GM06990 (cell line): ENCODE data around the gene FAM32A.

Experiments used
- DNase-seq: peaks from one replicate; pipeline ENCODE4 v3.0.0-alpha.2; 2011; ENCODE audit not compliant: insufficient read length; ENCODE audit errors: extremely low read depth
- H3K27me3 ChIP-seq: replicated peaks from 2 replicates; pipeline ENCODE4 v1.6.0; 2011; ENCODE audit warnings: low read length; ENCODE audit not compliant: control insufficient read depth, insufficient read depth
- H3K36me3 ChIP-seq: 2 replicates; pipeline ENCODE4 v1.5.1; 2011; ENCODE audit warnings: low read length; ENCODE audit not compliant: control insufficient read depth, insufficient read depth
- H3K4me3 ChIP-seq: replicated peaks from 2 replicates; pipeline ENCODE4 v1.5.1; 2011; ENCODE audit warnings: low read depth, mild to moderate bottlenecking, control low read depth, low read length
- CTCF ChIP-seq: IDR thresholded peaks from 2 replicates; pipeline ENCODE4 v1.5.1; 2011; ENCODE audit warnings: low read length, control low read depth, mild to moderate bottlenecking, inconsistent platforms; ENCODE audit not compliant: insufficient read depth, poor library complexity, severe bottlenecking

The FAM32A gene

GRCh38 chr19:16204005-16204294 lies 18.7 kb downstream of the FAM32A start:
- Histone ChIP-seq H3K36me3 (peaks cover 40% of the 10 kb centered on the region), H3K27me3 (no peaks in the 10 kb centered on the region), H3K4me3 (no peak overlapping the region)
- TF ChIP-seq CTCF, result no peak
- DNase-seq, result no peak

GRCh38 chr19:16205205-16206045 lies 20.2 kb downstream of the FAM32A start:
- Histone ChIP-seq H3K27me3 (no peaks in the 10 kb centered on the region), H3K4me3 (no peak overlapping the region), H3K36me3 (peaks cover 38% of the 10 kb centered on the region)
- no peak for DNase-seq
- no peak for TF ChIP-seq CTCF

GRCh38 chr19:16206046-16206605 lies 20.9 kb downstream of the FAM32A start:
- TF ChIP-seq CTCF, result no peak
- H3K4me3 ChIP-seq, result no peak overlapping the region
- no peaks in the 10 kb centered on the region for H3K27me3 ChIP-seq
- H3K36me3 ChIP-seq, result peaks cover 34% of the 10 kb centered on the region
- no peak for DNase-seq

- no peaks in the 10 kb centered on the region for H3K27me3 ChIP-seq
- no peak overlapping the region for H3K4me3 ChIP-seq
- no peak for DNase-seq
- TF ChIP-seq CTCF, result no peak
- peaks cover 34% of the 10 kb centered on the region for H3K36me3 ChIP-seq
Observed at GRCh38 chr19:16206637-16207036, 21.4 kb downstream of the FAM32A start.

GRCh38 chr19:16207063-16207462 lies 21.9 kb downstream of the FAM32A start:
- Histone ChIP-seq H3K36me3 (peaks cover 34% of the 10 kb centered on the region), H3K4me3 (no peak overlapping the region), H3K27me3 (no peaks in the 10 kb centered on the region)
- DNase-seq, result no peak
- TF ChIP-seq CTCF, result no peak

GRCh38 chr19:16207490-16208025 lies 22.3 kb downstream of the FAM32A start:
- Histone ChIP-seq H3K4me3 (no peak overlapping the region), H3K36me3 (peaks cover 34% of the 10 kb centered on the region), H3K27me3 (no peaks in the 10 kb centered on the region)
- DNase-seq, result no peak
- TF ChIP-seq CTCF, result no peak
